Ureter (tissue), 1 donor: ENCODE results near the gene FOXO1. TPM values are rescaled to one million over a fixed set of nuclear protein-coding genes. Genes with fewer than 3 reads are reported as not detected.

Source experiments
- DNase-seq: peaks from one replicate; pipeline ENCODE4 v3.0.0-alpha.2; 2020; ENCODE audit warnings: low spot score
- total RNA-seq: library from RNA; stranded (reverse); gene quantifications from one replicate; pipeline ENCODE4 v1.2.4, GENCODE V29; 2023
- donor health status: DM: yes; HTN: yes; CAD: no.

The FOXO1 gene
- total RNA-seq, 1 donor from 2014 or later, result 31.4 TPM

DNA sequence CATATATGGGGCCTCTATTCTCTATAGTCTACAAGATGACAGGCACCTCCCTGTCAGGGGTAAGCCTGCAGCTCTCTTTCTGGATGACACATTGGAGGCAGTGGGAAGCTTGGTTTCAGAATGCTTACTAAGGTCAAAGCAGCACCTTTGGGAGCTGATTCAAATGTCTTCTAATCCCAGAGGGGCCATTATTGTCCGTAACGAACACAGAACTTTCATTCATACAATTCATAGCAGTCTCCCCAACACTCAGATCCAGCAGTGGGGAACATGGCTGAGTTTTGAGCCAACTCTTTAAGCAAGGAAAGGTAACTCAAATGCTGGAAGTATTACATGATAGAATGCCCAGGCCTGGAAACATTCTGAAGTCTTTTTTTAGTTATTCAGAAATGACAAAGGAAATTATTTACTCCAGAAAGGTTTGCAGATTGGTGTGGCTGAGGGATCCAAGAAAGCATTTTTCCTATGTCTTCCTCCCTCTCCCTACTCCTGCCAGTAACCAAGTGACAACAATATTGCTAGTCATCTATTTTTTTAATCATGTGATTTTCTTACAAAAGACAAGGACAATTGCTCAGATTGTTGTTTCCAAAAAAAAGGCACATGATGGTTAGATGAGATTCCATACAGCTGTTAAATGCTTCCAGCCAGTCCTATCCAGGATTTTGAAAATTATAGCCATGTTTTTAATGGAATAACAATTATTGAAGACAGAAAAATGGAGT, 118.7 kb downstream of the FOXO1 start:
- no peak for DNase-seq

DNA sequence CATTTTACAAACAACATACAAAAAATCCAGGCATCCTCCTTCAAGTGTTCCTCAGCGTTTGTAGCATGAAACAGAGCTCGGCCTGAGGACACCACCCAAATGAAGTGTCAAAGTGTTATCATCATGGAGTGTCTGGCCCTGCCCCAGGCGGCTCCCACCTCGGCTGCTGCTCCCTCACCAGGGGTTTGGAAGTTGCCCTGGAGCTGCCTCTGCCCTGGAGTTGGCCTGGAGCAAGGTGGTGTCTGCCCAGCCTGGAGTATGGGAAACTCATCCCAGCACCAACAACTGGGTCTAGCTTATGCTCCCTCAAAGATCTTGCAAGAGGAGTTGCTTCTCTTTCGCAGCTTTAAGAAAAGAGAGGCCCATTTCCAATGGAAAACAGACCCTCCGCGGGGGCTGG, 120.4 kb downstream of the FOXO1 start:
- DNase-seq, result no peak

DNA sequence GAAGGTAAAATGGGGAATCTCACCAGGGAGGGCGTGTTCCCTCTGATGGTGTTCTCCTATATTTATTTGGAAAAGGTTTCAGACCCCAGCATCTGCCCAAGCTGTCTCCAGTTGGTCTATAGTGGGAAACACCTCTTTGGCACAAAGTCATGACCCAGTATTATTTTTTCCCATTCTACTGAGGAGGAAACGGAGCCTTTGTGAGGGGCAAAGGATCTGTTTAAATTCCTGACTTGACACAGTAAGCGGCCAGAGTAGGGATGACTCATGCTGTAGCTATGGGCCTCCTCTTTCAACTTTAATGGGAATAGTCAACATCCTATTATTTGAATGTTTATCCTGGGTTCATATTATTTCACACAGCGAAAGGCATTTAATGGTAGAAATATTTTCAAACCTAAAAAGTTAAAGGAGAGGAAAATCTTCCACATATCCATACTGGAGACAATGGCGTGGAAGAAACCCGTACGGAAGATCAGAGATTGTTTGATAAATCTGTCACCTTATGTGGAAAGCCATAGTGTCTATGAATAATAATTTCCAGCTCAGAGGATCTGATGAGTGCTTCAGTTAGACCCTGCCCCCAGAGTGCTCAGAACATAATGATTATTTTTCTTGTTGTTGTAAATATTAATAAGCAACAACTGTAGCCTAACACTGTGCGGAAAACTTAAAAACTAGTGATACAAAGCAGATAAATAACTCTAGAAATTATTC, 126.0 kb downstream of the FOXO1 start:
- no peak for DNase-seq

DNA sequence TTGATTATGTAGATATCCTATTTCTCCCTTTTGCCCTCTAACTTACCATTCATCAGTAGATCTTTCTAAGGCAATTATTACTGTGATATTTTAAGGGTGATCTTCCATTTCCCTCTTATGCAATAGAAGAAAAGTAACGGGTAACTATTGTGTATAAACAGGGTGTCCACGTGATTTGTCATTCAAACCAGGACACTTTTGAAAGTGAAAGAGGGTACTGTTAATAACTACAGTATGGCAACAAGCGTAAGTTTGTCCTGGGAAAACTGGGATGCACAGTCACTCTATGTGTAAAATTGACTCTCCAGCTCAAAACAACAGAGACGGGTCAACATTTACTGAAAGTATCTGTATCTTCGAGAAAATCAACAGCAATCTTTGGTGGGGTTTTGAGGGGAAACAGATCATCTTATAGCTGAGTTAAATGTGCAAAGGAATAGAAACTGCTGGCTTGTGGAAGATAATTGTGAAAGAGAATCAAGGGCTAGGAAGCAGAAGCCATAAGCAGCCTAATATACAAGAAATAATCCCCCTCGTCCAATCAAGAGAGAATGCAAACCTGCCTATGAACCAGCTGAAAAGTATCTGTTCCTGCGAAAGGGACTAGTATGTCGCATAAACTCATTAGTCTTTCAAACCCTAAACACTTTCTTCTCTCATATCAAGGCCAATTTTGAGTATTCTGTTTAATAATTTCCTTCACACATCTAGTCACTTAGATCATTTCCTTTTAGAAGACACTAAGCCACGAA, 126.7 kb downstream of the FOXO1 start:
- DNase-seq, result no peak

DNA sequence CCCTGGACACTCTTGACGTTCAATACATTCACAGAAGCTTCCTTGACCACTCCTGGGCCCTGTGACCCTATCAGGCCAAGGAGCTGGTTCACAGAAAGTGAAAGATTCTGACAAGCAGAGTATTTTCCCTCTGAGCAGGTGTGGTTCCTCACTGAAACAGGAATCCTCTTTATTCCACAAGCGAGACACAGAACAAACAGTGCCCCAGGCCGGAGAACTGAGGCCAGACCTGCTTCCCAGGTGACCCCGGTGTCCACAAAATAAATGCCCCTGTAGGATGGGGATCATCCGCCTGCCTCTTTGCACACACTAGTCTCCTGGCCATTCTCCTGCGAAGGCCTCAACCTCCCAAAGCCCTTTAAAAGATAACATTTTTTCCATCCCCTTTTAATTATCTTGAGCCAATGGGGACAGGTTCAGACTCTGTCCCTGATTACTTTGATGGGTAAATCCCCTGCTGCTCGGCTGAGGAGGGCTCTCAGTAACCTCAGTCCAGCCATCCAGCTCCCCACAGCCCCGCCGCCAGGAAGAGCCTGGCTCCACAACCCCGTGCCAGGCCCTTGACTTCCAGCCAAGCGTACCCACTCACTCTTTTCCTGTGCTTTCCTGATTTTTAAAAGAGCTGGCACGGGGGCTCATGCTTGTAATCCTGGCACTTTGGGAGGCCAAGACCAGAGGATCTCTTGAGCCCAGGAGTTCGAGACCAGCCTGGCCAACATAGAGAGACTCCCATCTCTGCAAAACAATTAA, 129.1 kb downstream of the FOXO1 start:
- no peak for DNase-seq

DNA sequence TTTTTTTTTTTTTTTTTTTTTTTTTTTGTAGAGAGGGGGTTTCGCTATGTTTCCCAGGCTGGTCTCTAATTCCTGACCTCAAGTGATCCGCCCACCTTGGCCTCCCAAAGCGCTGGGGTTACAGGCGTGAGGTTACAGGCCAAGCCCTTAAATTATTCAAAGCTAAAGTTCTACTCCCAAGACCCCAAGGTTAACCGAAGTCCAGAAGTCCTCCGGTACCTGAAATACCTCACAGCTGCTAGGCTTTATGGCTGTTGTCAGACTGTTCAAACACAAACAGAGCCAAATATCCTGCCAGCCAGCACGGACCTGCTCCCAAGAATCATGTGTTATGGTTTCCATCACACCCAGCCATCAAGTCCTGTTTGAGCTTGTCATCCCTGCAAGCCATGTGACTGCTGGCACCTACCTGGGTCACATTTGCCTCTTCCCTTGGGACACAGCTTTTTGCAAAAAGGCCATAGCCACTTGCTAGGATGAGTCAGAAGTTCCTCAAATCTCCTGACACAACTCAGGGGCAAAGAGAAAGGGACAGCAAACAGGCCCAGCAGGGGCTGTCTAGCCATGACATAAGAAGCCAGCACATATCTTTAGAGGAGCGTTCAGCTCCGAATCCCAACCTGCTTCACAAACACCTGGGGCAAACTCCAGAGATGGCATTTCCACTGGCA, 129.9 kb downstream of the FOXO1 start:
- DNase-seq, result peak; percentile 81

DNA sequence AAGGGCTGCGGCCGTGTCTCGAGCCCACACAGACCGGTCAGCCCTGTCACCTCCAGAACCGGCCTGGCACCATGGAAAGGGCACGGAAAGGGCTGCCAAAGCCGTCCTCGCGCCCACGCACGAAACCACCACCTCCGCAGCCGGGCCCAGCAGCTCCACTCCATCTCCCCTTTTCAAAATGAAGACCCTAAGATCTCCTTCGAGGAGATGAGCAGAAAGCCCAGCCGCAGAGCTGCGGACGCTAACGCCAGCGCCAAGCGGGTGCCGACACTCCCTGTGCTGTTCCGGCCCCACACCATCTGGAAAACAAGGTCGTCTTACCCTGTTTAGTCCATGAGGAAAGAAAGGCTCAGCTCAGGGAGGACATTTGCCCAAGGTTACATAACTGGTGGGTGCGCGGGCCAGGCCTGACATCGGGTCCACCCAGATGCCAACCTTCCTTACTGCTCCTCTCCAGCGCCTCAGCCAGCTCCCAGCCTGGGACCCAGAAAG, 131.1 kb downstream of the FOXO1 start:
- DNase-seq, result no peak

DNA sequence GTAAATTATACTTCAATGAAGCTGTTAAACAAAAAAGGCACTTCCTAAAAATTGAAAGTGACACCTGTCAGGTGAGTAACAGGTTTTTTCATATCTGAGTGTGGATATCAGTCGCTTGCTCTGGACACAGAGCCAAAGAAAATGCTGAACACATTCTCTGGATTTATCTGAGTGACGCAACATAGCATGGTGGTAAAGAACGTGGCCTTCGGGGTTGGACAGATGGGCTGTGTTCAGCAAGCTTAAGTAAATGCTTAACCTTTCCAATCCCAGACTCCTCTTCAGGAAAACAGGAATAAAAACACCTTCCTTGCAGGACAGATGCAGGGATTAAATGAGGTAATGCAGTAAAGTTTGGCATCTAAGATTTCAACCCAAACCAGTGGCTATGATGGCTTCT, 132.0 kb downstream of the FOXO1 start:
- DNase-seq, result no peak

DNA sequence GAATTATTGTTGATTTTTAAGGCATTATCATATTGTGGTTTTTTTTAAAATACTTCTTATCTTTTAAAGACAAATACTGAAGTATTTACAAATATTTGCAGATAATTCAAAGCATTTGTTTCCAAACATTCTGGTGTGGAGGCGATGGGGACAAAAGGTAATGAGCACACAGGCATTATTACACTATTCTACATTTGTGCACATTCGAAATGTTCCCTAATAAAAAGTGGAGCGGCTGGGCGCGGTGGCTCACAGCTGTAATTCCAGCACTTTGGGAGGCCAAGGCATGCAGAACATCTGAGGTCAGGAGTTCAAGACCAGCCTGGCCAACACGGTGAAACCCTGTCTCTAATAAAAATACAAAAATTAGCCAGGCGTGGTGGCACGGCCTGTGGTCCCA, 133.4 kb downstream of the FOXO1 start:
- no peak for DNase-seq

DNA sequence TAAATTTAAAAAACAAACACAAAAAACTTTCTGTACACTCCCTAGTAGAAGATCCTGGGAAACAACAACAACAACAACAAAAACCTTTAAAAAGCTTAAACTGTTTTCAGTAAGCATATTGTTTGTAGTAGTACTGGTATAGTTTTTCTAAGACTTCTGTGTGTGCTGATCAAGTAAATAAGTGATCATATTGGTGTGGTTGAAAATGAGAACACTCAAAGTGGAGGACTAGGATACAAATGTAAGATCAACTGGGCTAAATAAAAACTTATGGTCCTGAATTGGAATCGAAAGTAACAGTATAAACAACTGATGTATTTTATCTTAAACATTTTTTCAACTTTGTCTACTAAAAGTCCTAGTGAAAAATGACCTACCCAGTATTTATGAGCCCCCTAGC, 135.5 kb downstream of the FOXO1 start:
- no peak for DNase-seq

DNA sequence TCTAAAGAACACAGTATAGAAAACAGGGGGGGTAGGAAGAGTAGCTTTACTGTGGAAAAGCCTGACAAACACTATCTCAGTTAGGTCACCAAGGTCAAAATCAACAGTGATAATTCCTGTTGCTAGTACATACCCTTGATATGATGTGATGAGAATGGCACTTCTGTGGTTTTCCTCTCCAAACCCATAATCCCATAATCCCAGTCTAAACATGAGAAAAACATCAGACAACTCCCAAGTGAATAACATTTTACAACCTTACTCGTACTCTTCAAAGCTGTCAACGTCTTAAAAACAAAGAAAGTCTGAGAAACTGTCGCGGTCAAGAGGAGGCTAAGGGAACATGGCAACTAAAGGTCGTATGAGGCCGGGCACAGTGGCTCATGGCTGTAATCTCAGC, 137.6 kb downstream of the FOXO1 start:
- no peak for DNase-seq

DNA sequence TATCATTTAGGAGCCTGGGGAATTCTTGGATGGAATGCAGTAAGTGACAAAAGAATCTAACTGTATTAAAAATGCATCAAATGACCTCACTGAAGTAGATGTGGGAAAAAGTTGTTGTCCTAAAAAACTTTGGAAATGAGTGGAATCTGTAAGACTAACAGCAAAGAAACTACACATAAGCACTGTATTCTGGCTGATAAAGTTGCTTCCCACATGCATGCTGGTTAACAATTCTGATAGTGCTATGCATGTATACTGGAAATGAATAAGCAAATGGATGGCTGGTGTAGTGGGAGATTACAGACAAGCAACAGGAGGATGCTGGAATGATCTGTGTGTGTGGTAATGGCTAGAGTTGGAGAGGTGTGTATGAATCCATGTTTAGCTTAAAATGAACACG, 138.5 kb downstream of the FOXO1 start:
- DNase-seq, result no peak

DNA sequence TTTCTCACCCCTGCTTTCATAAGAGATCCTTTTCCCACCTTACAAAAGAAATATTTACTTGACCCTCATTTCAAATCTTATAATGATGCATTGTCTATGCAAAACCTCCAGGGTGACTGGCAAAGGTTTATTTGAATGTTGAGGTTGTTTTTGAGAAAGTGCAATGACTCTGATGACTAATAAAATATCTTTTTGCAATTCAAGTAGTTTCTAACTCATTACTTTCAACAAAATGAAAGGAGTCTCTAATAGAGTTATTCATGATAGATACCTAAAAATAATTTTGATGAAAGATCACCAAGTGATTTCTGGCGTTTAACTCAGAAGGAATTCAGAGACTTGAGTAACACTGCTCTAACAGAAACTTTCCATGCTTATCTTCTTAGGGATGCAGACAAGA, 144.2 kb downstream of the FOXO1 start:
- DNase-seq, result no peak

DNA sequence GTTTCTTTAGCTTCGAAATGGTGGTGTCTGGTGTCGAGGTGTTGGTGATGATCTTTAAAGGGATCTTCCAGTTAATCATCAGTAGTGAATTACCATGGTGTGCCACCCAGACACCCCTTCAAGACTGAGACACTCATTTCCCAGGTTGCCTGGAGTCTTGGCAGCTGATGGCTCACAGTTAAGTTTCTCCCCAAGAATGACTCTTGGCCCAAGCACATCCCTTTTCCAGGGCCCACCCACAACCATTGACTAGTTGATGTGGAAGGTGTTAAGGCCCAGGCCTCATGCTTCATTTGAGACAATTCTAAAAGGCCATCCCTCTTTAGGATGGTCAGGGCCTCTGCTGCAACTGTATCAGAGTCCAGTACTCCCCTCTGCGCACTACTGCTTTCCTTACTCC, 145.5 kb downstream of the FOXO1 start:
- no peak for DNase-seq

DNA sequence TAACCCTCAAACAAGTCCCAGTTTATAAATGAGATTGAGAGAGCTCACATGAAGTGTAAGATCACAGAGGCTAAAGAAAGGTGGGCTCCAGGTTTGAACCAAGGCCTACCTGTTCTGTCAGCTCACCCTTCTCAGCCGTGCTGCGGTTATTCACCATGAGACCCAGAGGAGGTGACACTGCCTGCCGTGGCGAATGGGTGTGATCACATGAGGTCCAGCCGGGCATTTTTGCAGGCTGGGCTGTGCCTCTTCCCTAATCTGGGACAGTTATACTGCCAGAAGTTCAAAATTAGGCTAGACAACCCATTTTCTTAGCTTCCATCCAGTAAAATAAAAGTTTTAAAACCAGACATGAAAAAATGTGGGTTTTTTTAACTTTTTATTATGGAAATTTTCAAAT, 146.8 kb downstream of the FOXO1 start:
- no peak for DNase-seq

DNA sequence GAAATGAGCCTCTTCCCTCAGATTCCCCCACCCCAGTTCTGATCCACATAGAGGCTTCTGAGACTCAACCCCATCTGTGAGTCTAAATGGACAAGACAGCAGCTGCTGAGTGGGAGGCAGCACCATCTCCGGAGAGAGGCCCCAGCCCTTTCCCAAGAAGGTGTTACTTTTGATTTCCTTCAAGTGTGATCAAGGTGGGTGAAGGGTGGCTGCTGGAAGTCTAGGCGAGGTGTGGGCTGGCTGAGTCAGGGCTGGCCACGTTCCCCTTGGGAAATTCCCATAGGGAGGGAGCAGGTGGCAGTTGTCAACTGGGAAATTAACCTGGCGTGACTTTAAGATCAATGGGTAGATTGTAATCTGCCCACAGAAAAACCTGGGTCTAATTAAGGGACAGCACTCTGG, 148.0 kb downstream of the FOXO1 start:
- DNase-seq, result no peak

DNA sequence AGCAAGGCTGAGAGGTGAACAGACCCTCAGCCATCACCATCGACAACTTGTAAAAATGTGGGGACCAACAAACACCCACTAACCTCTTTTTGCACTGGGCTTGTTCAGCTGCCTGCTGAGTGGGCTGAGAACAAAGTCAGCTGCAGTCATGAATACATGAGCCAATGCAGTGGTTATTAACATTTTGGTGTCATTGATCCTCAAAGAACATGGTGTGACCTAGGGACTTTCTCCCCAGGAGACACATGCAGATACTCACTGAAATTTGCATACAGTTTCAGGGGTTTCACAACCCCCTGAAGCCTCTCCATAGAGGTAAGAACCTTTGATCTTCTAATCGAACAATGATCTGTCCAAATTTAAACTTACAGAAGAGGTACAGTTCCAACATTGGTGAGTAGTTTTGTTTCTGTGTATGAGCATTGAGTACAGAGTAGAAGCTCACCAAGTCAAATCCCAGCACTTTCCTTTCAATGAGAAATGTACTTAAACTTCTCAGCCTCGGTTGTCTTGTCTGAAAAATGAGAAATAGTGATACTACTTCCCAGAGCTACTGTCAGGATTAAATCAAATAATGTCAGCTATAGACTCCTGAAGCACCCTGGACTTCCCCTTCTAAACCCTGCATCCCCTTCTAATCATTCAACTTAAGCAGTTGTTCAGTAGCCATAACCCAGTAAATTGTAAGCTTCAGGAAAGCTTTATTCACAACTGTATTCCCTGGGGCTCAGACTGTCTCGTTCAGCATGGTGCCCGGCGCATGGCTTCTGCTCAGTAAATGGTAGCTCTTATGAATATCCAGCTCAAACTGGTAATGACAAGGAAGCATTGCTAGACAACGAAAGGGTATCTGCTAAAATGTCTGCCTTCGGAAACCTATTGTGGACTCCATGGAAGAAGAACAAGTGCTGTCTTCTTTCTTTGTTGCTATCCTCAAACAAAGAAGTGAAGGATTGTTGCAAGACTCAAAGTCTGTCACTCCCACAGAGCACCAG, 148.7 kb downstream of the FOXO1 start:
- DNase-seq, result no peak

DNA sequence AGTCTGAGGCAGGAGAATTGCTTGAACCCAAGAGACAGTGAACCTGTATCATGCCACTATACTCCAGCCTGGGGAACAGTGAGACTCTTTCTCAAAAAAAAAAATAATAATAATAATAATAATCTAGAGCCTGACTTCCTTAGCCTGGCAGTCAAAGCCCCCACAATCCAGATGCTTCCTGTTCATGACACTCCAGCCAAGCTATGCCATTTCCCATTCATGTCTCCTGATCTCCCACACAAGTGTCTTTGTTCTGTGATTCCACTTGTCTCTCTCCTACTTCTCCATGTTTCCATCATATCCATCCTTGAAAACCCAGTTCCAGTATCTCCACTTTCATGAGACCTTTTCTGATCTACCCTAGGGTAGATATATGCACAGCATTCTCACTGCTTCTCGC, 150.7 kb downstream of the FOXO1 start:
- no peak for DNase-seq

DNA sequence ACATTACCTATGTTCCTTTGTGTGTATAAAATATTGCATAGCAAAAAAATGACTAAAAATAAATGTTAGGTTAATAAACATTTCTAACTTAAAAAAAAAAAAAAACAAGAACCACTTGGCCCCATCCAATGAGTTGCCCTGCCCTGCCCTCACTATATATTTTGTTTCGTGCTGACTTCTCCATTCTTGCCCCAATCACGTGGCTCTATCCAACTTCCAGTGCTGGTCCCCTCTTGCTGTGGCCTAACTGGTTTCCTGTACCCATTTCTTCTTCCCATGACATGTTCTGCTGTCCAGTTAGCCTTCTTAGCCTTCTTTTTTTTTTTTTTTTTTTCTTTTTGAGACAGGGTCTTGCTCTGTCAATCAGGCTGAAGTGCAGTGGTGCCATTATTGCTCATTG, 151.6 kb downstream of the FOXO1 start:
- DNase-seq, result no peak

DNA sequence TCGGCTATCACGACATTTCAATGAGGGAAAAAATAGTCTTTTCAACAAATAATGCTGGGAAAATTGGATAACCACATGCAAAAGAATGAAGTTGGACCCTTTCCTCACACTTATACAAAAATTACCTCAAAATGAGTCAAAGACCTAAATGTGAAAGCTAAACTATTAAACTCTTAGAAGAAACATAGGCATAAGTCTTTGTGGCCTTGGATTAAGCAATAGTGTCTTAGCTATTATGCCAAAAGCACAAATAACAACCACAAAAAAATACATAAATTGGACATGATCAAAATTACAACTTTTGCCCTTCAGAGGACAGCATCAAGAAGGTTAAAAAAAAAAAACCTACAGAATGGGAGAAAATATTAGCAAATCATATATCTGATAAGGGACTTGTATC, 156.6 kb downstream of the FOXO1 start:
- DNase-seq, result no peak
